SK-N-SH (cell line): ENCODE results near the gene MS4A2.

ENCODE experiments used
- CTCF ChIP-seq: fragments of 200-600 bp; sonication (generic); IDR thresholded peaks from 2 replicates; pipeline ENCODE4 v1.6.1; 2017; ENCODE audit warnings: antibody characterized with exemption, mild to moderate bottlenecking, moderate library complexity
- FOXJ3 ChIP-seq: sonication (generic); formaldehyde crosslinking; IDR thresholded peaks from 2 replicates; pipeline ENCODE4 v1.5.1; 2020; ENCODE audit warnings: mild to moderate bottlenecking, missing genetic modification reagents
- JUND ChIP-seq: IDR thresholded peaks from 2 replicates; pipeline ENCODE4 v1.4.0; 2012
- POLR2AphosphoS5 ChIP-seq: IDR thresholded peaks from 2 replicates; pipeline ENCODE4 v1.6.1; 2012; ENCODE audit warnings: low read depth, low read length
- RAD21 ChIP-seq: IDR thresholded peaks from 2 replicates; pipeline ENCODE4 v1.6.1; 2012; ENCODE audit warnings: mild to moderate bottlenecking, low read length
- REST ChIP-seq: IDR thresholded peaks from 2 replicates; pipeline ENCODE4 v1.6.1; 2012; ENCODE audit warnings: mild to moderate bottlenecking, low read depth, low read length, moderate library complexity
- RFX5 ChIP-seq: IDR thresholded peaks from 2 replicates; pipeline ENCODE4 v1.6.1; 2012; ENCODE audit warnings: mild to moderate bottlenecking, improper control_type of control experiment, low read length
- SMC3 ChIP-seq: IDR thresholded peaks from 2 replicates; pipeline ENCODE4 v1.6.1; 2012; ENCODE audit warnings: low read depth, low read length, improper control_type of control experiment
- TAF1 ChIP-seq: IDR thresholded peaks from 2 replicates; pipeline ENCODE4 v1.6.1; 2012; ENCODE audit warnings: low read depth, mild to moderate bottlenecking, low read length, moderate library complexity, borderline replicate concordance
- TEAD4 ChIP-seq: IDR thresholded peaks from 2 replicates; pipeline ENCODE4 v1.4.0; 2012; ENCODE audit warnings: mild to moderate bottlenecking, borderline replicate concordance; ENCODE audit not compliant: insufficient read depth
- USF2 ChIP-seq: fragments of 150-350 bp; IDR thresholded peaks from 2 replicates; pipeline ENCODE4 v1.6.1; 2017; ENCODE audit warnings: antibody characterized with exemption, low read length, low read depth, borderline replicate concordance

- TF ChIP-seq CTCF = no peak
- TF ChIP-seq RFX5 = no peak
- TF ChIP-seq TAF1 = no peak
- no peak for TF ChIP-seq RAD21
- TF ChIP-seq FOXJ3 (CRISPR knock-in tag) = no peak
- no peak for TF ChIP-seq POLR2AphosphoS5
- no peak for TF ChIP-seq REST
- TF ChIP-seq USF2 = no peak
- TF ChIP-seq JUND = no peak
- no peak for TF ChIP-seq SMC3
- TF ChIP-seq TEAD4 = no peak
Observed at GRCh38 chr11:60065801-60066200, 22.7 kb upstream of the MS4A2 start.
